Measurements from ENCODE around the gene PHACTR1.

PHACTR1 gene

DNA sequence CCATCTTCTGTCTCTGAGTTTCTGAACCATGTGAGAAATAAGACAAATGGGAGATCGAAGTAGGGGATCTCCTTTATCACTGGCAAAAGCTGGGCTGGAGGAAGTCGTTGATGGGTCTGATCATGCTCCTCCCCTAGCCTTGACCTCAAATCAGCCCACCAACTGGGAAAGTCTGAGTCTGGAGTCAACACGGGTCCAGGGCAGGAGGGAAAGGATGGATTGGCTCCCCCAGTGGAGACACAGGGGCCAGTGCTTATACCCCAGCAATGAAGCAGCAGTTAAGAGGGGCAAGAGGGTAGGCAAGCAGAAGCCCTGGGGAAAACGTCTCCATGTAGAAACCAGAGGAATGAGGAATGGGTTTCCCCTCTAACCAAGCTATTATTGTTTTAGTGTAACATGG lies 459.2 kb downstream of the PHACTR1 start:
- H3K9me3 ChIP-seq (replicated peaks in 1 of 11) = no peaks in the 10 kb centered on the region
- no peak for TF ChIP-seq Cebpa-rat (IDR thresholded peaks at IDR 0.05)
- no peak overlapping the region for H3K4me2 ChIP-seq
- no peak overlapping the region for H3K4me3 ChIP-seq
- H3K27me3 ChIP-seq = no peaks in the 10 kb centered on the region
- H3K9ac ChIP-seq = no peak overlapping the region
- H3K36me3 ChIP-seq = no peaks in the 10 kb centered on the region
- H3K4me1 ChIP-seq = peaks cover 10 to 15% (median 12%) of the 10 kb centered on the region in 10 experiments
- H3K27ac ChIP-seq = no peak overlapping the region
- no peaks in the 10 kb centered on the region for H4K20me1 ChIP-seq

DNA sequence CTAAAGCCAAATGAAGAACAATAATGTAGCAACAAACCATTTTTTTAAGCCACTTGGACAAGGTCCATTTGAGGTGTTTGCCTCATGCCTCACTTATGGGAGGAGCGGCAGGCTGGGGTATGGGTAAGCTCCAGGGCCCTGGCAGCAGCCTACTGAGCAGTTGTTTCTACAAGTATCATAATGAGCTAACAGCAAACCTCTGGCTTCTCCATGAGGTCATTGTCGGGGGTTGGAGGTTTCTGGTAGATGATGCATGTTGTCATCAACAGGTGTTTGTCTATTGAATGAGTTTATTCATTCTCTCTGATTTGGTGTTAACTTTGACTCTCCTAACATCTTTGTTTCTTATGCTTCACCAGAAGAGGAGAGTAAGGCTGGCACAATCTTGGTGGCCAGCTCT lies 461.1 kb downstream of the PHACTR1 start:
- Histone ChIP-seq H4K20me1 (no peaks in the 10 kb centered on the region), H3K4me1 (peaks cover 10 to 15% (median 12%) of the 10 kb centered on the region in 10 experiments), H3K36me3 (no peaks in the 10 kb centered on the region), H3K9ac (no peak overlapping the region), H3K9me3 (replicated peaks in 1 of 11) (no peaks in the 10 kb centered on the region), H3K27ac (peak overlapping the region in 5 of 11 experiments; percentile 35 to 56 (median 45); a peak in 6 of 22 replicates), H3K27me3 (no peaks in the 10 kb centered on the region), H3K4me2 (peak overlapping the region in 10 of 11 experiments; percentile 20 to 65 (median 52); a peak in 19 of 22 replicates), H3K4me3 (no peak overlapping the region)
- TF ChIP-seq Cebpa-rat (IDR thresholded peaks at IDR 0.05) = no peak

DNA sequence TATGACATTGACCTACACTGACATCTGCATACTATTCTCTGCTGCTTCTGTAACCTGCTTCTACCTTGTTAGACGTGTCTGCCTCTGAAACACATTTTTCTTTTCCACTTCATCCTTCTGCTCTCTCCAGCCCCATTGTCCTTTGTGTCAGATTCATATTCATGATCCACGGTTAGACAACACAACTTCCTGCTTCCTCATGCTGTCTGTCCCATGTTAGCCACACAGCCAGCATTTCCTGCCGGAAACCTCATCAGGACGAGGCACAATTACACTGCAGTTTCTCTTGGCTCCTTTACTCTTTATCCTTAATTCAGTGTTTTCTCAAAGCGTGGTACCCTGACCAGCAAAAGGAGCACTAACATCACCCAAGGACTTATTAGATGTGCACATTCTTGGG lies 461.5 kb downstream of the PHACTR1 start:
- no peak for TF ChIP-seq Cebpa-rat (IDR thresholded peaks at IDR 0.05)
- Histone ChIP-seq H4K20me1 (no peaks in the 10 kb centered on the region), H3K9me3 (replicated peaks in 1 of 11) (no peaks in the 10 kb centered on the region), H3K4me2 (peak overlapping the region; percentile 20 to 65 (median 52); a peak in 21 of 22 replicates), H3K4me3 (no peak overlapping the region), H3K36me3 (no peaks in the 10 kb centered on the region), H3K27me3 (no peaks in the 10 kb centered on the region), H3K27ac (peak overlapping the region in 6 of 11 experiments; percentile 35 to 56 (median 42); a peak in 10 of 22 replicates), H3K9ac (0 out of 22 replicates have a peak overlapping the region, but pooled peaks of 1 of the 11 experiments have one; percentile 8), H3K4me1 (peaks cover 10 to 15% (median 12%) of the 10 kb centered on the region in 10 experiments)

DNA sequence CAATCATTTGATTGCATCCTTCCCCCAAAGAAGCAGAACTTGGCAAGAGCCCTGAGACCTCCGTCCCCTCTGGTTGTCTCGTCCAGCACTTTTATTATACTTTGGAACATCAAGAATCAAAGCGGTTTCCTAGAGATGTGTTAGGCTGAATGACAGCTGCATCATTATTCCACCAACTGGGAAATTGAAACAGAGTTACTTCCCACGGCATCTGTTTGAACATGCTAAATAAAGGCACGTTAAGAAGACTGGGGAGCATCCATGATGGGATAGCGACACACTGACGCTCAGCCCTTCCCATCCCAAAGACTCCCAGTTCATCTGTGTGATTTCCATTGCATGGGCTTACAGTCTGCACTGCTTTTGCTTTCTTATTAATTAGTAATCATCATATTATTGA lies 464.0 kb downstream of the PHACTR1 start:
- no peak overlapping the region for H3K9ac ChIP-seq
- no peak overlapping the region for H3K27ac ChIP-seq
- no peak overlapping the region for H3K4me3 ChIP-seq
- no peak overlapping the region for H3K4me2 ChIP-seq
- TF ChIP-seq Cebpa-rat (IDR thresholded peaks at IDR 0.05) = no peak
- H3K36me3 ChIP-seq = no peaks in the 10 kb centered on the region
- no peaks in the 10 kb centered on the region for H3K9me3 ChIP-seq (replicated peaks in 1 of 11)
- H3K27me3 ChIP-seq = no peaks in the 10 kb centered on the region
- H3K4me1 ChIP-seq = peaks cover 12 to 17% (median 14%) of the 10 kb centered on the region in 10 experiments
- no peaks in the 10 kb centered on the region for H4K20me1 ChIP-seq

DNA sequence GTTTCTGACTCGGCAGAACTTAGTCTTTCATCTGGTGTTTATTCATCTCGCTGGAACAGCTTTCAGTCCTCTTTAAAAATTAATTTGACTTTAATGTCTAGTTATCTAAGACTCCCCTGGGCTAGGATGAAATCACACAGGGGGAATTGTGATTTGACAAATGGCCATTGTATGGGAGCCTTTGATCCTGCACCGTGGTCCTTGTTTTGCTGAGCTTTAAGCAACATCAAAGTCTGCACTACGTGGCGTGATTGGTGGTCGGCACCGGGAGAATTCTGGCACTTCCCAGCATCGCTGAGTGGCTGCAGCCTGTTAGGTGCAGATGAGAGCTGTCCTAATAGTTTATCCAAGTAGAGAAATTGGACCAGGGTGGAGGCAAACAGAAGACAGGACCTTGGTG lies 464.8 kb downstream of the PHACTR1 start:
- Histone ChIP-seq H3K9ac (no peak overlapping the region), H3K4me2 (no peak overlapping the region), H4K20me1 (no peaks in the 10 kb centered on the region), H3K9me3 (replicated peaks in 1 of 11) (no peaks in the 10 kb centered on the region), H3K4me1 (peaks cover 12 to 17% (median 14%) of the 10 kb centered on the region in 10 experiments), H3K36me3 (no peaks in the 10 kb centered on the region), H3K4me3 (no peak overlapping the region), H3K27me3 (no peaks in the 10 kb centered on the region), H3K27ac (no peak overlapping the region)
- TF ChIP-seq Cebpa-rat (IDR thresholded peaks at IDR 0.05) = no peak

DNA sequence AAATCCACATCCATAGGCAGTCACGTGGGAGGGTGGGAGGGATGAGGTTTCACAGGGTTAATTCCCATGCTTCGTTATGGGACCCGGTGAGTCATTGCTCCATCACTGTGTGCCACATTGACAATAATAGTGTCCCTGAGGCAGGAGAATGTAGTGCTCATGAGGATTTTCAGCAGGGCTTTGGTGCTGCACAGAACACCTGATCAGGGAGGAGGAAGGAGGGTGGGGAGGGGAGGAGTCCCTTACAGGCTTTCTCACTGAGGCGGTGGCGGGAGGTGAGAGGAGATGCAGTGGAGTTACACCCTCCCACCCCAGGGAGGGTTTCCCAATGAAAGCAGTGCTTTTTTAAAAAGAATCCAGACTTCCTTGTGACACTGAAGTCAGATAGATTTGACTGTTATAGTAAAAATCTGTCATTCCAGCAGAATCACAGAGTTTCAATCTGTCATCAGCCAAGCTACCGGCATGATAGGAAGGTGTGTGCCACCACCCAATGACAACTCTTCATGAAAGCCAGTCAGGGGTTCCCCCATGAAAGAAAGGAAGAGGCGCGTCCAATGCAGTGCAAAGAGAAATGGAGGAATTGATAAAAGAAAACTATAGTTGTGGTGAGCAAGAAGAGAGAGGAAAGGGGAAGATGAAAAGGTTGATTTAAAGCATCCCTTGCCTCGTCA lies 467.0 kb downstream of the PHACTR1 start:
- Histone ChIP-seq H3K9me3 (replicated peaks in 1 of 11) (no peaks in the 10 kb centered on the region), H3K9ac (no peak overlapping the region), H3K27ac (no peak overlapping the region), H3K4me2 (no peak overlapping the region), H3K27me3 (no peaks in the 10 kb centered on the region), H3K4me1 (peaks cover 2 to 7% (median 3%) of the 10 kb centered on the region in 10 experiments; a peak in 17 of 20 replicates), H3K4me3 (no peak overlapping the region), H3K36me3 (no peaks in the 10 kb centered on the region), H4K20me1 (no peaks in the 10 kb centered on the region)
- no peak for TF ChIP-seq Cebpa-rat (IDR thresholded peaks at IDR 0.05)

DNA sequence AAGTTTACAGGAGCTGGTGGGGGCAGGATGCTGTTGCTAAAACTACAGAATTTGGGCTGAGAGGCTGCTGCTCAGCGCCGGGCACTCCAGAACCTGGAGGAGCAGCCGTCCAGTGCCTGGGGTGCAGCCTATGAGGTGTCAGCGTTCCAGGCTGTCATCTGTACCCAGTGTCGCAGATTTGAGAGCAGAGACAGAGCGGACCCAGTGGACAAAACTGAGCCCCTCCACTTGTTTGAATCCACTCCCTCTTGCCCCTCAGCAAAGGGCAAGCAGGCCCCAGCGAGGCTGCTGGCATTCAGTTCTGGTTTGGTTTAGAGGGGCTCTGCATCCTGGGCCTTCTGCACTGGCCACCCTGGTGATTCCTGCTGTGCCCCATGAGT lies 467.5 kb downstream of the PHACTR1 start:
- Histone ChIP-seq H3K36me3 (no peaks in the 10 kb centered on the region), H3K4me1 (peaks cover 0 to 6% (median 0%) of the 10 kb centered on the region in 10 experiments; a peak in 7 of 20 replicates), H3K27me3 (no peaks in the 10 kb centered on the region), H3K9me3 (replicated peaks in 1 of 11) (no peaks in the 10 kb centered on the region), H3K9ac (no peak overlapping the region), H4K20me1 (no peaks in the 10 kb centered on the region), H3K4me3 (no peak overlapping the region), H3K27ac (no peak overlapping the region), H3K4me2 (no peak overlapping the region; a peak in 1 of 22 replicates)
- TF ChIP-seq Cebpa-rat (IDR thresholded peaks at IDR 0.05) = no peak

DNA sequence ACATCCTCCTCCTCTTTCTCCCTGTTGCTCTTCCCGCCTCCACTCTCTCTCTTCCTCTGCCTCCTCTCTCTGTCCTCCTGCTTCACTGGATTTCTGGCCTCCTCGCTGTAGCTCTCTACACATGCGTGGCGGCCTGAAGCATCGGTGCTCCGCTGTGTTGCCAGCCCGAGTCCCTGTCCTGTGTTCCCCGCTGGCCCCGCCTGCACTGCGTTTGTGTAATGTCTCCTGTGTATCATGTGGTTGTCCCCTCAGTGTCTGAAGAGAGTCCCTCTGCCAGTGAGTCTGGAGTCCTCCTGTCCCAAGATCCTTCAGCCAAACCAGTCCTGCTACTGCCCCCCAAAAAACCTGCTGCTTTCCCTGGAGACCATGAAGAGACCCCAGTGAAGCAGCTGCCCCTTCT lies 468.0 kb downstream of the PHACTR1 start:
- Histone ChIP-seq H3K27ac (no peak overlapping the region), H3K9ac (no peak overlapping the region), H3K9me3 (replicated peaks in 1 of 11) (no peaks in the 10 kb centered on the region), H3K4me1 (peaks cover 0 to 6% (median 0%) of the 10 kb centered on the region in 10 experiments; a peak in 6 of 20 replicates), H3K36me3 (no peaks in the 10 kb centered on the region), H3K27me3 (no peaks in the 10 kb centered on the region), H4K20me1 (no peaks in the 10 kb centered on the region), H3K4me3 (no peak overlapping the region), H3K4me2 (peak overlapping the region in 3 of 11 experiments; percentile 5 to 37 (median 12); a peak in 4 of 22 replicates)
- TF ChIP-seq Cebpa-rat (IDR thresholded peaks at IDR 0.05) = no peak

DNA sequence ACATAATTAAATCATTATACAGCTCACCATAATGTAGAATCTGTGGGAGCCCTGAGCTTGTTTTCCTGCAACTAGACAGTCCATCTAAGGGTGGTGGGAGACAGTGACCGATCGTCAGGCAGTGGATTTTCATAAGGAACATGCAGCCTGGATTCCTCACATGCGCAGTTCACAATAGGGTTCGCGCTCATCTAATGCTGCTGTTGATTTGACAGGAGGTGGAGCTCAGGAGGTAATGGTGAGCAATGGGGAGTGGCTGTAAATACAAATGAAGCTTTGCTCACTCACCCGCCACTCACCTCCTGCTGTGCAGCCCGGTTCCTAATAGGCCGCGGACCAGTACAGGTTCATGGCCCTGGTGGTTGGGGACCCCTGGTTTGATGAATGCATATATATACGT lies 470.3 kb downstream of the PHACTR1 start:
- TF ChIP-seq Cebpa-rat (IDR thresholded peaks at IDR 0.05) = no peak
- Histone ChIP-seq H3K9ac (no peak overlapping the region), H3K4me3 (no peak overlapping the region), H4K20me1 (no peaks in the 10 kb centered on the region), H3K4me2 (no peak overlapping the region), H3K27me3 (no peaks in the 10 kb centered on the region), H3K9me3 (replicated peaks in 1 of 11) (no peaks in the 10 kb centered on the region), H3K36me3 (no peaks in the 10 kb centered on the region), H3K27ac (no peak overlapping the region), H3K4me1 (peaks cover 0 to 12% (median 0%) of the 10 kb centered on the region in 10 experiments; a peak in 6 of 20 replicates)

DNA sequence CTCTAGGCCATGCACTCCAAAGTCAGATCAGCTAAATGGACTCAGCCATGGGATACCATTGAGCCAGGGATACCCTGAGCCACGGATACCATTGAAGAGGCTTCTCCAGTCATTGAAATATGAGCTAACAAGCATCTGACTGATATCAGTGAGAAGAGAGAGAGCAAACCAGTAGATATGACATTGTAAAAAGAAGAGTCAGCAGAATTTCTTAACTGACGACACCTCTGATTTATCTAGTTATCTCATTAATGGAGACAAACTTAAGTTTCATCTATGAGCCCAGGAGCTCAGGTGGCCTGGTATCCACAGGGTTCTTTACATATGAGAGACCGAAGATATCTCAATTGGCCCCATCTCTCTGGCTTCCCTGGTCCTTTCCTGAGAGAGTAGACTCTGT lies 471.1 kb downstream of the PHACTR1 start:
- no peak overlapping the region for H3K4me2 ChIP-seq
- no peaks in the 10 kb centered on the region for H4K20me1 ChIP-seq
- peaks cover 0 to 12% (median 0%) of the 10 kb centered on the region in 10 experiments; a peak in 6 of 20 replicates for H3K4me1 ChIP-seq
- no peak overlapping the region for H3K9ac ChIP-seq
- H3K27me3 ChIP-seq = no peaks in the 10 kb centered on the region
- no peak overlapping the region for H3K4me3 ChIP-seq
- TF ChIP-seq Cebpa-rat (IDR thresholded peaks at IDR 0.05) = no peak
- H3K9me3 ChIP-seq (replicated peaks in 1 of 11) = no peaks in the 10 kb centered on the region
- no peaks in the 10 kb centered on the region for H3K36me3 ChIP-seq
- no peak overlapping the region for H3K27ac ChIP-seq
